HepG2 (cell line): Measurements from ENCODE around the gene NUTF2. TPM values are rescaled to one million over a fixed set of nuclear protein-coding genes. Genes with fewer than 3 reads are reported as not detected.

Source experiments
- CC2D1A ChIP-seq: sonication (generic); formaldehyde crosslinking; IDR thresholded peaks from 2 replicates; pipeline ENCODE4 v1.8.1; 2023; ENCODE audit warnings: mild to moderate bottlenecking, missing genetic modification reagents
- CHCHD3 ChIP-seq: sonication (generic); formaldehyde crosslinking; IDR thresholded peaks from 2 replicates; pipeline ENCODE4 v1.8.0; 2022; ENCODE audit warnings: mild to moderate bottlenecking, missing genetic modification reagents, moderate library complexity
- DNMT3B ChIP-seq: conservative IDR thresholded peaks from 2 replicates; pipeline ENCODE4 v1.6.1; 2016; ENCODE audit warnings: missing biosample characterization, control low read depth
- EED ChIP-seq: sonication (generic); formaldehyde crosslinking; IDR thresholded peaks from 2 replicates; pipeline ENCODE4 v1.5.0; 2020; ENCODE audit warnings: mild to moderate bottlenecking, missing genetic modification reagents
- ESRRA ChIP-seq: sonication (generic); formaldehyde crosslinking; IDR thresholded peaks from 2 replicates; pipeline ENCODE4 v1.5.1; 2020; ENCODE audit warnings: mild to moderate bottlenecking, low read depth, missing genetic modification reagents
- GABPA ChIP-seq, 2 experiments: IDR thresholded peaks; 2 replicates each; pipeline ENCODE4 v1.6.1; 2011 to 2016; ENCODE audit warnings: low read depth in 2 of 2, low read length in 1 of 2, missing biosample characterization in 1 of 2, missing genetic modification characterization in 1 of 2
- HDAC6 ChIP-seq: fragments of 200-600 bp; sonication (generic); IDR thresholded peaks from 2 replicates; pipeline ENCODE4 v1.7.0; 2017; ENCODE audit warnings: mild to moderate bottlenecking, antibody characterized with exemption, low read length, low read depth
- IRF2 ChIP-seq: IDR thresholded peaks from 2 replicates; pipeline ENCODE4 v1.6.1; 2018; ENCODE audit warnings: missing genetic modification reagents, missing compliant biosample characterization
- KLF15 ChIP-seq: sonication (generic); formaldehyde crosslinking; IDR thresholded peaks from 2 replicates; pipeline ENCODE4 v1.8.1; 2023; ENCODE audit warnings: borderline replicate concordance, mild to moderate bottlenecking, inconsistent platforms, missing genetic modification reagents, mixed read lengths
- MXI1 ChIP-seq: IDR thresholded peaks from 3 replicates; pipeline ENCODE4 v1.6.1; 2012; ENCODE audit warnings: low read depth, low read length, inconsistent platforms, borderline replicate concordance
- SALL1 ChIP-seq: sonication (generic); formaldehyde crosslinking; IDR thresholded peaks from 2 replicates; pipeline ENCODE4 v1.8.0; 2022; ENCODE audit warnings: mild to moderate bottlenecking, missing genetic modification reagents
- TIGD3 ChIP-seq: sonication (generic); formaldehyde crosslinking; IDR thresholded peaks from 2 replicates; pipeline ENCODE4 v1.5.1; 2020; ENCODE audit warnings: mild to moderate bottlenecking, missing genetic modification reagents, borderline replicate concordance
- ZFYVE20 ChIP-seq: sonication (generic); formaldehyde crosslinking; IDR thresholded peaks from 2 replicates; pipeline ENCODE4 v1.8.0; 2023; ENCODE audit warnings: low read depth, mild to moderate bottlenecking, moderate library complexity, missing genetic modification reagents, borderline replicate concordance
- ZNF20 ChIP-seq: sonication (generic); formaldehyde crosslinking; IDR thresholded peaks from 2 replicates; pipeline ENCODE4 v1.4.0; 2020; ENCODE audit warnings: mild to moderate bottlenecking, moderate library complexity, missing genetic modification reagents
- ZNF274 ChIP-seq: sonication (generic); formaldehyde crosslinking; IDR thresholded peaks from 2 replicates; pipeline ENCODE4 v1.5.1; 2020; ENCODE audit warnings: mild to moderate bottlenecking, missing genetic modification reagents
- ZNF772 ChIP-seq: sonication (generic); formaldehyde crosslinking; IDR thresholded peaks from 2 replicates; pipeline ENCODE4 v1.5.0; 2020; ENCODE audit warnings: mild to moderate bottlenecking, missing genetic modification reagents
- ZNF879 ChIP-seq: sonication (generic); formaldehyde crosslinking; IDR thresholded peaks from 2 replicates; pipeline ENCODE4 v1.8.1; 2023; ENCODE audit warnings: missing genetic modification reagents
- polyA plus RNA-seq, 8 experiments: library from polyadenylated mRNA; depleted of rRNA in 3 of 8; stranded (reverse) in 7 of 8; unstranded in 1 of 8; fragments of >200 nt; fragmentation: Illumina TruSeq in 4 of 8; extraction: Trizol in 4 of 8; gene quantifications; 2 replicates each; pipeline versions ENCODE4 v1.2.1 to v1.2.3, GENCODE V29; 2011 to 2016; ENCODE audit warnings: low read depth in 4 of 8, missing spikeins in 1 of 8, mixed read lengths in 1 of 8; ENCODE audit not compliant: insufficient read depth in 1 of 8
- total RNA-seq, 5 experiments: library from RNA; depleted of rRNA; stranded (reverse); fragments of >200 nt; fragmentation: Illumina TruSeq; extraction: Trizol; gene quantifications; 2 replicates each; pipeline ENCODE4 v1.2.3, GENCODE V29; 2016; ENCODE audit warnings: low read depth in 1 of 5
- TF ChIP-seq, protein P1 (sequence below): sonication (generic); formaldehyde crosslinking; IDR thresholded peaks from 2 replicates; pipeline ENCODE4 v1.5.1; 2020; ENCODE audit warnings: missing genetic modification reagents, mild to moderate bottlenecking, borderline replicate concordance
- TF ChIP-seq, protein P2 (sequence below), 2 experiments: fragments of 450-650 bp in 1 of 2; sonication (generic) in 1 of 2; formaldehyde crosslinking; IDR thresholded peaks; 2 replicates each; pipeline versions ENCODE4 v1.5.0 to v1.8.0; 2020 to 2022; ENCODE audit warnings: mild to moderate bottlenecking in 1 of 2, missing genetic modification reagents in 1 of 2
- TF ChIP-seq, protein P3 (sequence below): sonication (generic); formaldehyde crosslinking; IDR thresholded peaks from 2 replicates; pipeline ENCODE4 v1.8.1; 2022; ENCODE audit warnings: low read depth, mild to moderate bottlenecking, missing genetic modification reagents

Gene NUTF2
- total and polyA plus RNA-seq, 2 of the 13 experiments (the other 11 are each of a cell fraction or from before 2014, with no cell fraction given) = 168 to 214 TPM

- TF ChIP-seq HDAC6 = no peak
- TF ChIP-seq, protein P1, sequence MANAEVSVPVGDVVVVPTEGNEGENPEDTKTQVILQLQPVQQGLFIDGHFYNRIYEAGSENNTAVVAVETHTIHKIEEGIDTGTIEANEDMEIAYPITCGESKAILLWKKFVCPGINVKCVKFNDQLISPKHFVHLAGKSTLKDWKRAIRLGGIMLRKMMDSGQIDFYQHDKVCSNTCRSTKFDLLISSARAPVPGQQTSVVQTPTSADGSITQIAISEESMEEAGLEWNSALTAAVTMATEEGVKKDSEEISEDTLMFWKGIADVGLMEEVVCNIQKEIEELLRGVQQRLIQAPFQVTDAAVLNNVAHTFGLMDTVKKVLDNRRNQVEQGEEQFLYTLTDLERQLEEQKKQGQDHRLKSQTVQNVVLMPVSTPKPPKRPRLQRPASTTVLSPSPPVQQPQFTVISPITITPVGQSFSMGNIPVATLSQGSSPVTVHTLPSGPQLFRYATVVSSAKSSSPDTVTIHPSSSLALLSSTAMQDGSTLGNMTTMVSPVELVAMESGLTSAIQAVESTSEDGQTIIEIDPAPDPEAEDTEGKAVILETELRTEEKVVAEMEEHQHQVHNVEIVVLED (CRISPR knock-in tag) = no peak
- TF ChIP-seq DNMT3B (CRISPR knock-in tag) = no peak
- TF ChIP-seq ZNF772 (CRISPR knock-in tag) = no peak; the same call in 1 of the 2 replicates
- no peak for TF ChIP-seq SALL1 (CRISPR knock-in tag)
- TF ChIP-seq ESRRA (CRISPR knock-in tag) = peak; percentile 12; the same call in 1 of the 2 replicates
- no peak for TF ChIP-seq IRF2 (CRISPR knock-in tag)
- TF ChIP-seq, protein P2, sequence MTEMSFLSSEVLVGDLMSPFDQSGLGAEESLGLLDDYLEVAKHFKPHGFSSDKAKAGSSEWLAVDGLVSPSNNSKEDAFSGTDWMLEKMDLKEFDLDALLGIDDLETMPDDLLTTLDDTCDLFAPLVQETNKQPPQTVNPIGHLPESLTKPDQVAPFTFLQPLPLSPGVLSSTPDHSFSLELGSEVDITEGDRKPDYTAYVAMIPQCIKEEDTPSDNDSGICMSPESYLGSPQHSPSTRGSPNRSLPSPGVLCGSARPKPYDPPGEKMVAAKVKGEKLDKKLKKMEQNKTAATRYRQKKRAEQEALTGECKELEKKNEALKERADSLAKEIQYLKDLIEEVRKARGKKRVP (CRISPR knock-in tag; IDR thresholded peaks at IDR 0.05) = no peak
- no peak for TF ChIP-seq CC2D1A
- TF ChIP-seq, protein P3, sequence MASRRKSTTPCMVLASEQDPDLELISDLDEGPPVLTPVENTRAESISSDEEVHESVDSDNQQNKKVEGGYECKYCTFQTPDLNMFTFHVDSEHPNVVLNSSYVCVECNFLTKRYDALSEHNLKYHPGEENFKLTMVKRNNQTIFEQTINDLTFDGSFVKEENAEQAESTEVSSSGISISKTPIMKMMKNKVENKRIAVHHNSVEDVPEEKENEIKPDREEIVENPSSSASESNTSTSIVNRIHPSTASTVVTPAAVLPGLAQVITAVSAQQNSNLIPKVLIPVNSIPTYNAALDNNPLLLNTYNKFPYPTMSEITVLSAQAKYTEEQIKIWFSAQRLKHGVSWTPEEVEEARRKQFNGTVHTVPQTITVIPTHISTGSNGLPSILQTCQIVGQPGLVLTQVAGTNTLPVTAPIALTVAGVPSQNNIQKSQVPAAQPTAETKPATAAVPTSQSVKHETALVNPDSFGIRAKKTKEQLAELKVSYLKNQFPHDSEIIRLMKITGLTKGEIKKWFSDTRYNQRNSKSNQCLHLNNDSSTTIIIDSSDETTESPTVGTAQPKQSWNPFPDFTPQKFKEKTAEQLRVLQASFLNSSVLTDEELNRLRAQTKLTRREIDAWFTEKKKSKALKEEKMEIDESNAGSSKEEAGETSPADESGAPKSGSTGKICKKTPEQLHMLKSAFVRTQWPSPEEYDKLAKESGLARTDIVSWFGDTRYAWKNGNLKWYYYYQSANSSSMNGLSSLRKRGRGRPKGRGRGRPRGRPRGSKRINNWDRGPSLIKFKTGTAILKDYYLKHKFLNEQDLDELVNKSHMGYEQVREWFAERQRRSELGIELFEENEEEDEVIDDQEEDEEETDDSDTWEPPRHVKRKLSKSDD (CRISPR knock-in tag) = no peak
- peak; percentile 32; the same call in 1 of the 2 replicates for TF ChIP-seq ZNF879 (CRISPR knock-in tag)
- TF ChIP-seq MXI1 = no peak
- TF ChIP-seq EED (CRISPR knock-in tag) = no peak
- no peak for TF ChIP-seq TIGD3 (CRISPR knock-in tag)
- TF ChIP-seq KLF15 (CRISPR knock-in tag) = 0 out of 2 replicates have a peak, but pooled peaks have one; percentile 36
- TF ChIP-seq GABPA (IDR thresholded peaks at IDR 0.05; ENCODE audit: low read depth, low read length) = no peak
- TF ChIP-seq GABPA (CRISPR knock-in tag; IDR thresholded peaks at IDR 0.05; ENCODE audit: low read depth) = no peak
- 0 out of 2 replicates have a peak, but pooled peaks have one; percentile 20 for TF ChIP-seq ZFYVE20 (CRISPR knock-in tag)
- TF ChIP-seq ZNF20 (CRISPR knock-in tag) = no peak
- TF ChIP-seq CHCHD3 (CRISPR knock-in tag) = peak; percentile 67; the same call in 1 of the 2 replicates
- peak; percentile 66; the same call in 1 of the 2 replicates for TF ChIP-seq ZNF274 (CRISPR knock-in tag)
Measured at GRCh38 chr16:67805718-67806427, 40.9 kb upstream of the NUTF2 start (continued).
